OCI-M2 (cell line): ENCODE measurements around the gene ZNF770.
"Not testable (repeated sequence)": the region's sequence is repeated elsewhere in the genome, so short reads cannot be mapped to it uniquely, and the experiment has no call there.

Source experiments
- DNase-seq: peaks from one replicate; lab custom pipeline; 2025; ENCODE audit not compliant: unreplicated experiment; lab: John Stamatoyannopoulos, UW

The ZNF770 gene

GRCh38 chr15:34984889-34985630 is 3.0 kb downstream of the ZNF770 start:
- DNase-seq: no peak

DNA sequence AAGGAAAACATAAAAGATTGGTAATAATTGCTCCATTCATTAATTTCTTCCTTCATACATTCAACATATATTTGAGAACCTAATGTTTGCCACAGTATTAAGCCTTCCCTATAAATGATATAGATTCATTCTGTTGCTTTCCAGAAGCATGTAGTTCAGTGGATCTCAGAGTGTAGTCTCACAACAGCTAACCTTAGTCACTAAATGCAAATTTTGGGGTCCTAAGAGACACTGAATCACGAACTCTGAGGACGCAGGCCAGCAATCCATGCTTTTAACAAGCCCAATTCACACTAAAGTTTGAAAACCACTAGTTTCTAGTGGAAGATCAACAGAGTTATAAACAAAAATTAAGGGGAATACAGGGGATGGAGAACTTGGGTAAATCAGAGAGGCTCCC is 11.3 kb downstream of the ZNF770 start:
- no peak for DNase-seq

- no peak for DNase-seq
Observed at GRCh38 chr15:34976073-34976472, 12.0 kb downstream of the ZNF770 start.

GRCh38 chr15:34973512-34973911 is 14.6 kb downstream of the ZNF770 start:
- DNase-seq: no peak

- DNase-seq: not testable (repeated sequence)
Observed at GRCh38 chr15:34970098-34970643, 17.9 kb downstream of the ZNF770 start.

DNA sequence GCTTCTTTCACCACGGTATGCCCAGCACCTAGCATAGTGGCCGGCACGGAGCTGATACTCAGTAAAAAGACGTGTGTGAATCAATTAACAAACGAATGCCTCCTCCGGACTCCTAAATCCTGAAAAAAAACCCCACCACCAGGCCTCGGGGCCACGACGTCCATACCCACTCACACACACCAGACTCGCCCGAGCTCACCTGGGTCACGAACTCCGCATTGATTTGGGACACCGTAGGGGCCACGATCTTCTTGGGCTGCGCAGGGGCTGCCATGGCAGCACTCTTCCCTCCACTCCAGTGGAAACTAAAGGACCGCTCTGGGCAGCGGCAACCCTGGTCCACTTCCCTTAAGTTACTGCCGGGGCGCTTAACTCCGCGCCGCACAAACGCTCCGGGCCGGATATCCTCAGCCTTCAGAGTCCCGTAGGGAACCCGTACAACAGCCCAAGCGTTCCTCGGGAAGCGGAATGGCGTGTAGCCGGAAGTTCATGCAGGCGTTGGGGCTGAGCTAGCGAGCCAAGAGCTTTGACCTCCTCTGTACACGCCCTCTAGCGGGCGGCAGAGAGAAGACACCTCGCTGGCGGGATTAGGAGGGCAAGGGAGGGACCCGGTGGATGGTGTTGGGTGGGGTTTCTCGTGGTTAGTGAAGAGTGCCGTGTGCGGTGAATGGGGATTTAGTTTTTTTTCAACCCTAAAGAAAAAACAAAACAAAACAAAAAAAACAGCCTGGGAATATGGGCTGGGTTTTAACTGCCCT is 18.6 kb downstream of the ZNF770 start, which contains the start of gene AQR:
Gene AQR, minus strand, starts transcription at position 403 of the 758 bp plus-strand sequence. Its CDS starts 129 bp downstream, at position 274.
- DNase-seq: peak; percentile 73

DNA sequence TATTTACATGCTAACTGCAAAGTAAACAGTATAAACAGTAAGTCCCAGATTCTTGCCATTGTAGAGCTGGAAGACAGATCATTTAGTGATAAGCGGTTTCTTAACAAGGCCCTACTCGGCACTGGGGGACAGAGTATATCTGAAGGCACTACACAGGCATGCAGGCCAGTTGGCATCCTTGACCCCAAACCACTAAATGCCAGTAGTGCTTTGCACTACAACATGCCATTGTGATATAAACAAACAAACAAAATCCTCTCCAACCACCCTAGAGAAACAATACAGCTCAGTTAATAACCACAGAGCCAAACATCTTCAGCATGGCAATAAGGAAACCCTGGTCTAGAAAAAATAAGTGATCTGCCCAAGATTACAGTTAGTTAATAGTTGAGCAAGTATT is 23.8 kb downstream of the ZNF770 start:
- no peak for DNase-seq

DNA sequence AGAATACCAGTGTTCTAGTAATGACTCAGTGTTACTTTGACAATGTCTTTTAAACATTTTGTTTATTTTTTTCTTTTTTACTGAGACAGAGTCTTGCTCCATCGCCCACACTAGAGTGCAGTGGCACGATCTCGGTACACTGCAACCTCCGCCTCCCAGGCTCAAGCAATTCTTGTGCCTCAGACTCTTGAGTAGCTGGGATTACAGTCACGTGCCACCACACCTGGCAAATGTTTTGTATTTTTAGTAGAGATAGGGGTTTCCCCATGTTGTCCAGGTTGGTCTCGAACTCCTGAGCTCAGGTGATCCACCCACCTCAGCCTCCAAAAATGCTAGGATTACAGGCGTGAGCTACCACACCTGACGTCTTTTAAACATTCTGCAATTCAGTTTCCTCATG is 34.2 kb downstream of the ZNF770 start:
- DNase-seq: no peak

DNA sequence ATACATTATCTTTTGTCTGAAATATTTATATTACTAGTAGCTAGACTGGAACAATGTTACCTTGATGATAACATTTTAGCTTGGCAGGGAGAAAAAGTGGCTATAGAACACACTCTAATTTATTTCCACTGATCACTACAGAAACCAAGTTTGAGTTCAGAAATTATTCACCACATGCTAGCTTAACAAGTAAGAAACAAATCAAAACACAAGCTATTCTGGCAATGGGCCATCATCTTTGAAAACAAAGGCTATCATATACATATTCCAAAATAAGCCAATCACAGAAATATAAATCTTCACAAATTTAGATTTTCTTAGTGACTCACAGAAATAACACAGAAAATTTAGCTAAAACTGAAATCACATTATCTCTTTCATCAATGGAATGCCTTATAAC is 35.6 kb downstream of the ZNF770 start:
- no peak for DNase-seq

DNA sequence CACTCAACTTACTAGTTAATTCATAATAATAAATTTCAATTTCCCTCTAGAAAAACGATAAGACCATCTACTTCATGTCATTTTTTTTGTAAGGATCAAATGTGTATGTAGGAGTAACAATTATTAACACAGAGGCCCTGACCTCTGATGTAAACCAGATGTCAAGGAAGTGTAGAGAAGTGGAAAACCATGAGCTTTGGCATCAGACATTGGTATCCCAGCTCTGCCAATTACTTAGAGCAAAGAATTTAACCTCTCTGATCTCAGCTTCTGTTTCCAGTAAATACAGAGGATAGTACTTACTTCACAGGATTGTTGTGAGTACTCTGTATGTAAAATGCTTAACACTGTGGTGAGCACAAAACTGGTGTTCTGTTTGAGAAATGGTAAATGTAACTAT is 36.1 kb downstream of the ZNF770 start:
- DNase-seq: no peak

- DNase-seq: no peak
Observed at GRCh38 chr15:34944936-34945335, 43.2 kb downstream of the ZNF770 start.

DNA sequence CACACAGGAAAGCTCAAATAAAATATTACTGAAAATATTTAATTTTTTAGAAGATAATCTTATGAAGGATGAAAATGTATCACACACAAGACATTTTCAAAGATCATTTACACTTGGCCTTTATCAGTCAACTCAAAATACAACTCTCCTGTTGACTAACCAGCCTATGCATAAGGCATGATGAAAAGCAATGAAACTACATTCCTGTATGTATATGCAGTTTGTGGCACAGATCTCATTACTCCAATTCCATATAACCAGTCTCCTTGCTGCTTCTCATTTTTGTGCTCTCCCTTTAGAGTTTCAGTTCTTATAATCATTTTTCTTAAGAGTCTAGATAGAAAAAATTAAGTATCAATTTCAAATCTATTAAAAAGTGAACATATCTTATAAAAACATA is 44.4 kb downstream of the ZNF770 start:
- DNase-seq: no peak

GRCh38 chr15:34943264-34943663 is 44.8 kb downstream of the ZNF770 start:
- not testable (repeated sequence) for DNase-seq

- no peak for DNase-seq
Observed at GRCh38 chr15:34942363-34942762, 45.7 kb downstream of the ZNF770 start.

DNA sequence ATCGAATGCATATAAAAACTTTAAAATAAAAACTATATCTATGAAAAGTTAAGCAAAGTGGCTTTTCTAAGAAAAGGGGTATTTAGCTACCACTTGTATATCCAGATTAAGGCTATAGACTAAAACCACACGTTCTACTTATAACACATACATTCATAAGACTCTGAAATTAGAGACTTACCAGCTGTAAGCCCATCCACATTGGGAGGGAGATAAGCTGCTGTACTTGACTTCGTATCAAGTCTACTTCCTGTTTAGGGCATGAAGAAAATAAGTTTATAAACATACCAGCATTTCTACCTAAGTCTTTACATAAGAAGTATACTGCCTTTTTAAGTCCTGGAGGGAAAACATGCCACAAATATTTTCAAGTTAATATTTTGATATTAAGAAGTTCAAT is 46.3 kb downstream of the ZNF770 start:
- no peak for DNase-seq

- no peak for DNase-seq
Observed at GRCh38 chr15:34941185-34941698, 46.8 kb downstream of the ZNF770 start.

DNA sequence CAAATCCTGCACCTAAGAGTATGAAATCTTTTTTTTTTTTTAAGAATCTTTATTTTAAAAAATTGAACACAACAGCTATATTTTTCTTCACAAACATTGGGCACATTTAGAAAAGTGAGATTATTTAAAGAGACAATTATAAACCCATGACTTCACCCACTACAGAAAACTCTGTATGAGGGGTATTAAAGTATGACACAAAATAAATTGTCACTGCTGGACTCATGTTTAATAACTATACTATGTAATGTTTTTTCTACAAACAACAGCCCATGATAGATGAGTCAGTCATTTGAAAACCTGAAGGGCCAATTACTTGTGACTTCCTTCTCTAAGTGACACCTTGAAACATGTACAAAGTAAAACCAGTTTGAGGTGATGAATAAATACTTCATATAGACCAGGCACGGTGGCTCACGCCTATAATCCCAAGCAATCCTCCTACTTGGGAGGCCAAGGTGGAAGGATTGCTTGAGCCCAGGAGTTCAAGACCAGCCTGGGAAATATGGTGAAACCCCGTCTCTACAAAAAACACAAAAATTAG is 54.6 kb downstream of the ZNF770 start:
- no peak for DNase-seq

GRCh38 chr15:34928349-34928748 is 59.7 kb downstream of the ZNF770 start:
- not testable (repeated sequence) for DNase-seq
